ENCODE data around the gene EHD1.

- TF ChIP-seq CTCF (IDR thresholded peaks at IDR 0.05) (no peak), POLR2A (IDR thresholded peaks at IDR 0.05) (no peak)
Measured at GRCh38 chr11:64909653-64910343, 31.4 kb upstream of the EHD1 start.

All from ovary (tissue), 3 donors.